HepG2 (cell line): Measurements from ENCODE around the gene KDM4B.

ENCODE experiments used
- BRCA1 ChIP-seq: sonication (generic); formaldehyde crosslinking; IDR thresholded peaks from 2 replicates; pipeline ENCODE4 v1.4.0; 2020; ENCODE audit warnings: missing genetic modification reagents
- FOXJ3 ChIP-seq: sonication (generic); formaldehyde crosslinking; IDR thresholded peaks from 2 replicates; pipeline ENCODE4 v1.4.0; 2020; ENCODE audit warnings: missing genetic modification reagents, mild to moderate bottlenecking, borderline replicate concordance
- KLF11 ChIP-seq: IDR thresholded peaks from 2 replicates; pipeline ENCODE4 v1.6.1; 2016; ENCODE audit warnings: missing compliant biosample characterization
- ZBTB8A ChIP-seq: sonication (generic); formaldehyde crosslinking; IDR thresholded peaks from 2 replicates; pipeline ENCODE4 v1.4.0; 2020; ENCODE audit warnings: mild to moderate bottlenecking, low read depth, missing genetic modification reagents, borderline replicate concordance
- TF ChIP-seq, protein P1 (sequence below): sonication (generic); formaldehyde crosslinking; IDR thresholded peaks from 2 replicates; pipeline ENCODE4 v1.5.0; 2020; ENCODE audit warnings: mild to moderate bottlenecking, missing genetic modification reagents, moderate library complexity

DNA sequence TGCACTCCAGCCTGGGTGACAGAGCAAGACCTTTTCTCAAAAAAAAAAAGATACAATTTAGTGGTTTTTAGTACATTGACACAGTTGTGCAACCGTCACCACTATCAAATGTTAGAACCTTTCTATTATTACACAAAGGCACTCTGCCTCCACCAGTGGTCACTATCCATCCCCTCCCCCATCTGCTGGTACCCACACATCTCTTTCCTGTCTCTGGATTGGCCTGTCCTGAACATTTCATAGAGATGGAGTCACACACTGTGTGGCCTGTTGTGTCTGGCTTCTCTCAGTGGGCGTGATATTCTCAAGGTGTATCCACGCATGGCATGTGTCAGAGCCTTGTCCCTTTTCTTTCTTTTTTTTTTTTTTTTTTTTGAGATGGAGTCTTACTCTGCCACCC lies 11.2 kb downstream of the KDM4B start:
- no peak for TF ChIP-seq FOXJ3 (CRISPR knock-in tag)
- TF ChIP-seq, protein P1, sequence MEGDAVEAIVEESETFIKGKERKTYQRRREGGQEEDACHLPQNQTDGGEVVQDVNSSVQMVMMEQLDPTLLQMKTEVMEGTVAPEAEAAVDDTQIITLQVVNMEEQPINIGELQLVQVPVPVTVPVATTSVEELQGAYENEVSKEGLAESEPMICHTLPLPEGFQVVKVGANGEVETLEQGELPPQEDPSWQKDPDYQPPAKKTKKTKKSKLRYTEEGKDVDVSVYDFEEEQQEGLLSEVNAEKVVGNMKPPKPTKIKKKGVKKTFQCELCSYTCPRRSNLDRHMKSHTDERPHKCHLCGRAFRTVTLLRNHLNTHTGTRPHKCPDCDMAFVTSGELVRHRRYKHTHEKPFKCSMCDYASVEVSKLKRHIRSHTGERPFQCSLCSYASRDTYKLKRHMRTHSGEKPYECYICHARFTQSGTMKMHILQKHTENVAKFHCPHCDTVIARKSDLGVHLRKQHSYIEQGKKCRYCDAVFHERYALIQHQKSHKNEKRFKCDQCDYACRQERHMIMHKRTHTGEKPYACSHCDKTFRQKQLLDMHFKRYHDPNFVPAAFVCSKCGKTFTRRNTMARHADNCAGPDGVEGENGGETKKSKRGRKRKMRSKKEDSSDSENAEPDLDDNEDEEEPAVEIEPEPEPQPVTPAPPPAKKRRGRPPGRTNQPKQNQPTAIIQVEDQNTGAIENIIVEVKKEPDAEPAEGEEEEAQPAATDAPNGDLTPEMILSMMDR, result no peak
- TF ChIP-seq BRCA1 (CRISPR knock-in tag), result no peak
- TF ChIP-seq ZBTB8A (CRISPR knock-in tag), result no peak
- TF ChIP-seq KLF11, result no peak
